ENCODE data around the gene KCNN4.

KCNN4 gene

GRCh38 chr19:43798546-43799409 lies 18.0 kb upstream of the KCNN4 start (continued):
- TF ChIP-seq ZBTB49 (tag by site-specific recombination; IDR thresholded peaks at IDR 0.05; ENCODE audit: low read depth) (no peak), ZNF747 (tag by site-specific recombination; IDR thresholded peaks at IDR 0.05) (peak; percentile 76; the same call in 1 of the 2 replicates), ZNF341 (tag by site-specific recombination; IDR thresholded peaks at IDR 0.05; ENCODE audit: low read depth) (peak; percentile 55; the same call in 1 of the 2 replicates), ZNF19 (tag by site-specific recombination; IDR thresholded peaks at IDR 0.05; ENCODE audit: low read depth) (no peak), ZNF133 (tag by site-specific recombination; IDR thresholded peaks at IDR 0.05) (peak; percentile 61), ZBTB17 (tag by site-specific recombination; IDR thresholded peaks at IDR 0.05) (peak; percentile 100), ZBTB26 (tag by site-specific recombination; optimal IDR thresholded peaks at IDR 0.05) (peak; percentile 98), MEIS1 (CRISPR knock-in tag; IDR thresholded peaks at IDR 0.05; ENCODE audit: borderline replicate concordance) (no peak), ZNF776 (tag by site-specific recombination; IDR thresholded peaks at IDR 0.05; ENCODE audit: borderline replicate concordance) (no peak; the same call in 1 of the 2 replicates), ZNF645 (tag by site-specific recombination; IDR thresholded peaks at IDR 0.05) (no peak; the same call in none of the 2 replicates), ZFP3 (tag by site-specific recombination; IDR thresholded peaks at IDR 0.05; ENCODE audit: low read depth) (no peak; the same call in 1 of the 2 replicates), HOXD13 (CRISPR knock-in tag; IDR thresholded peaks at IDR 0.05; ENCODE audit: borderline replicate concordance) (no peak), ZNF174 (tag by site-specific recombination; IDR thresholded peaks at IDR 0.05) (no peak), ZNF202 (tag by site-specific recombination; IDR thresholded peaks at IDR 0.05; ENCODE audit: borderline replicate concordance) (no peak), ZBTB7A (tag by site-specific recombination; IDR thresholded peaks at IDR 0.05; ENCODE audit: low read depth) (peak; percentile 71), ZNF529 (tag by site-specific recombination; IDR thresholded peaks at IDR 0.05; ENCODE audit: insufficient replicate concordance) (no peak), ZNF501 (tag by site-specific recombination; IDR thresholded peaks at IDR 0.05) (peak; percentile 94), ZBTB21 (tag by site-specific recombination; IDR thresholded peaks at IDR 0.05) (no peak; the same call in 1 of the 2 replicates), ZNF530 (tag by site-specific recombination; IDR thresholded peaks at IDR 0.05; ENCODE audit: low read depth) (no peak), ZEB2 (tag by site-specific recombination; IDR thresholded peaks at IDR 0.05) (peak; percentile 98), ZNF426 (tag by site-specific recombination; IDR thresholded peaks at IDR 0.05) (no peak), PBX3 (CRISPR knock-in tag; IDR thresholded peaks at IDR 0.05) (0 out of 2 replicates have a peak, but pooled peaks have one; percentile 21), ZNF830 (tag by site-specific recombination; IDR thresholded peaks at IDR 0.05; ENCODE audit: low read depth) (no peak), ZNF398 (tag by site-specific recombination; IDR thresholded peaks at IDR 0.05) (peak; percentile 92), ZNF664 (tag by site-specific recombination; IDR thresholded peaks at IDR 0.05) (peak; percentile 88), ZNF48 (tag by site-specific recombination; IDR thresholded peaks at IDR 0.05) (no peak), HIC1 (tag by site-specific recombination; IDR thresholded peaks at IDR 0.05) (peak; percentile 95), ZNF302 (tag by site-specific recombination; IDR thresholded peaks at IDR 0.05; ENCODE audit: low read depth) (no peak)
